ENCODE results near the gene CEACAM4.
"Not testable (repeated sequence)": the region's sequence is repeated elsewhere in the genome, so short reads cannot be mapped to it uniquely, and the experiment has no call there.

Gene CEACAM4

GRCh38 chr19:41626877-41627276, at the start of gene CEACAM4:
Gene CEACAM4 (minus strand): TSS chr19:41627074. CDS start chr19:41626963, 111 bp downstream.
- no peak for DNase-seq (ENCODE audit: low read depth)

DNA sequence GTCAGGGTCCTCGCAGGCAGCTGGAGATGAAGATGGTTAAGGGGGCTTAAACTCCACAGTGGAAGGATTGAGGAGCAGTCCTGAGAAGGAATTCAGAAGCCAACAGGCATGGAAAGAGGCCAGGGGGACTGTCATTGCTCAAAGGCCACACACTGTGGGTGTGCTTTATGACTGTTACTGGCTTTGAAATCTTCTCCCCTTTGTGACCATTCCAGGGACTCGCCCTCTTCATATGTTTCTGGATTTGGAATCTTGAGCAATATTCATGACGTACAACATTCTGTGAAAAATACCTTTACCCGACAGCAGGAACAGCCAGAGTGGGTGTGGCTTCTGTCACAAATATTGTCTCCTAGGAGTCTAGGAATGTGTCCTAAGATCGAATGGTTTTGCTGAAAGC, 44.6 kb upstream of the CEACAM4 start:
- DNase-seq (ENCODE audit: low read depth) = no peak

GRCh38 chr19:41670755-41671154, 43.9 kb upstream of the CEACAM4 start:
- DNase-seq (ENCODE audit: low read depth) = no peak

GRCh38 chr19:41668315-41668714, 41.4 kb upstream of the CEACAM4 start:
- DNase-seq (ENCODE audit: low read depth) = no peak

DNA sequence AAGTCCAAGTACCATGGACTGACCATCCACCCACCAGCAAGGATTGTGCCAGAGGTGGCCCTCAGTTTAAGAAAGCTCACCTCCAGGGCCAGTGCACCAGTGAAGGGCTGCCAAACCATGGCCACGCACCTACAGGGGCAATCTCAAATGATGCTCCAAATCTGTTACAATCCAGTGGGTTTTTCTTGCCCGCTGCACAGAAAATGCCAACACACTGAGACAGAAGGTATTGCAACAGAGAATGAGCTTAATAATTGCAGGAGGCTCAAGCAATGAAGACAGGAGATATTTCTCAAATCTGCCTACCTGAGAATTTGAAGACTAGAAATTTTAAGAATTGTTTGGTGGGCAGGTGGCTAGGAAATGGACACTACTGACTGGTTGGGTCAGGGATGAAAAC, 39.2 kb upstream of the CEACAM4 start:
- no peak for DNase-seq (ENCODE audit: low read depth)

GRCh38 chr19:41657157-41657556, 30.3 kb upstream of the CEACAM4 start:
- DNase-seq (ENCODE audit: low read depth) = no peak

DNA sequence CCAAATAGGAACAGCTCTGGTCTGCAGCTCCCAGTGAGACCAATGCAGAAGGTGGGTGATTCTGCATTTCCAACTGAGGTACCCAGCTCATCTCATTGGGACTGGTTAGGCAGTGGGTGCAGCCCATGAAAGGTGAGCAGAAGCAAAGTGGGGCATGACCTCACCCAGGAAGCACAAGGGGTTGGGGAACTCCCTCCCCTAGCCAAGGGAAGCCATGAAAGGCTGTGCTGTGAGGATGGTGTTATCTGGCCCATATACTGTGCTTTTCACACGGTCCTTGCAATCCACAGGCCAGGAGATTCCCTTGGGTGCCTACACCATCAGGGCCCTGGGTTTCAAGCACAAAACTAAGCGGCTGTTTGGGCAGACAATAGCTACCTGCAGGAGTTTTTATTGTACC, 29.9 kb upstream of the CEACAM4 start:
- not testable (repeated sequence) for DNase-seq (ENCODE audit: low read depth)

DNA sequence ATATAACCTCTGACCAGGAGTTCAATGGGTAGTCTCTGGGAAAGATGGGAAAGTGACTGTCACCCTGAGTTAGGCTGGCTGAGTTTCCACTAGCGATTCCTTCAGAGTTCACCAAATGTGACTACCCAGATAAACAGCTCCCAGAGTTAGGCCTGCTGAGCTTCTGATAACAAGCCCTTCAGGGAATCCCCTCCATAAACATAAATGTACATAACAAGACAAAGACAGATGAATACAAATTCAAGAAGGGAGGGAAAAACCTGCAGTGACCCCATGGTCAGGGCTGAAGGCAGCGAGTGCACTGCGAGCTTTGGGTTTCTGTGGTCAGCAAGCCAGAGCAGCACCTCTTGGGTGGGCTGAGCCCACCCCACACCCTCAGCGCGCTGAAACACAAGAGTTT, 25.4 kb upstream of the CEACAM4 start:
- no peak for DNase-seq (ENCODE audit: low read depth)

- DNase-seq (ENCODE audit: low read depth) = no peak
Observed at GRCh38 chr19:41649827-41650226, 23.0 kb upstream of the CEACAM4 start.

- DNase-seq (ENCODE audit: low read depth) = no peak
Observed at GRCh38 chr19:41646589-41647204, 19.8 kb upstream of the CEACAM4 start.

DNA sequence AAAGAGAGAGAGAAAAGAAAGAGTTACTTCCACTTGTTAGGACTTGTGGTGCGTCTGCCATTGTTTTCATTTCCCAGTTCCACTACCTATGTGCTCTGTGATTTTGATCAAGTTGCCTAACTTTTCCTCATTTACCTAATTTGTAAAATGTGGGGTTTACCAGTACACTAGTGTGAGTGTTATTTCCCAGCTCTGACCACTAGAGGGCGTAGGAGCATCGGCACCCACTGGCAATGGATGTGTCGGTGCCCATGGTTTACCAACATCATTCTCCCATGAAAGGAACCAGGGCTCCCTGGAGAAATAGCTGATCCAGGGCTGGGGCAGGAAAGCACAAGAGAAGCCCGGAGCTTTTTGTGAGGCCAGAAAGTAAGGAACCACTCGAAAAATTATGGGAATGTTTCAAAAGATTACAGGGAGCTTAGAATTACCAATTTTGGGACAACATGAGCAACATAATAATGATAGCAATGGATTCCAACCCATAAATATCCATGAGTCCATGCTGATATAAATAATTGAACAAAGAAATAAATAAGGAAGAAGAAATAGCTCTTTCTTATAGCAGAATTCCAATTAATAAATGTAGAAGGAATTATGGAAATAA, 15.1 kb upstream of the CEACAM4 start:
- DNase-seq (ENCODE audit: low read depth) = peak; percentile 24

- no peak for DNase-seq (ENCODE audit: low read depth)
Observed at GRCh38 chr19:41638641-41639081, 11.8 kb upstream of the CEACAM4 start.

DNA sequence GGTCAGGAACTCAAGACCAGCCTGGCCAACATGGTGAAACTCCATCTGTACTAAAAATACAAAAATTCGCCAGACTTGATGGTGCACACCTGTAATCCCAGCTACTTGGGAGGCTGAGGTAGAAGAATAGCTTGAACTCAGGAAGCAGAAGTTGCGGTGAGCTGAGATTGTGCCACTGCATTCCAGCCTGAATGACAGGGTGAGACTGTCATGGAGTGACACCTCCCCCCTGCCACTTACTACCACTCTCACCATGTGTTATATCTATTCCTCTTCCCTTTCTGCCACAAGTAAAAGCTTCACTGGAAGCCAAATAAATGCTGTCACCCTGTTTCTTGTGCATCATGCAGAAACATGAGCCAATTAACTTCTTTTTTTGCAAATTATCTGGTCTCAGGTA, 10.6 kb upstream of the CEACAM4 start:
- no peak for DNase-seq (ENCODE audit: low read depth)

- DNase-seq (ENCODE audit: low read depth) = no peak
Observed at GRCh38 chr19:41627966-41628675, 1.2 kb upstream of the CEACAM4 start.

- DNase-seq (ENCODE audit: low read depth) = no peak
Observed at GRCh38 chr19:41626278-41626677, 596 bp downstream of the CEACAM4 start.

DNA sequence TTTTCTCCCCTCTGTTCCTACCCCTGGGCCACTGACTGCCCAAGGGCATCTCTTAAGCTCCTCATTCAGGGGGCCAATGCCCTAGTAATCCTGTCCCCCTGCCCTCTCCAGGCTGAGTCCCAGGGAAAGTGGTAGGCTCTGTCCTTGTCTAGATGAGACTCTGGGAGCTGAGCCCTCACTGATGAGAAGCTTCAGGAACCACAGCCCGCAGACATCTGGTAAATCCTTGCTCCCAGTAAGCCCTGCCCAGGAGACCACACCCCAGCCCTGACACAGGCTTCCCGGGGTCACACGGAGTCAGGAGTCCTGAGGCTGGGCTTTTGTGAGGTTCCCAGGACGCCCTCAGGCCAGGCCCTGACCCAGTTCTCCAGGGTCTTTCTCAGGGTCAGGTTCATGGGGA, 1.9 kb downstream of the CEACAM4 start:
- DNase-seq (ENCODE audit: low read depth) = no peak

DNA sequence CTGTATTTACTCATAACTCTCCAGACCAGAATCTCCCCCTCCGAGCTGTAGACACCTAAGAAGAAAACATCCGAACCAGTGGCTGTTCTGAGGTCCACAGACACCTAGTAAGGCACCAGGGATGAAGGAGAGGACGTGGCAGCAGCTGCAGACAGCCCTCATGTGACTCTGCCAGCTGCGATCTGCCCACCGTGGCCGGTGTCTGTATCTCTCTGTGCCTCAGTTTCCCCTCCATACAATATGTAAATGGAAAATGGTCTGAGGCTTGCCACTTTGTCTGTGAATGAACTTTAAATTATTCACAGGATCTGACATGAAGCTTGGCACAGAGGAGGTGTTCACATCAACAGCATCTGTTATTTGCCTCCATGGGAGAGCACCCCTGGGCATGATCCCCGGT, 2.4 kb downstream of the CEACAM4 start:
- no peak for DNase-seq (ENCODE audit: low read depth)

- no peak for DNase-seq (ENCODE audit: low read depth)
Observed at GRCh38 chr19:41623360-41623759, 3.5 kb downstream of the CEACAM4 start.

DNA sequence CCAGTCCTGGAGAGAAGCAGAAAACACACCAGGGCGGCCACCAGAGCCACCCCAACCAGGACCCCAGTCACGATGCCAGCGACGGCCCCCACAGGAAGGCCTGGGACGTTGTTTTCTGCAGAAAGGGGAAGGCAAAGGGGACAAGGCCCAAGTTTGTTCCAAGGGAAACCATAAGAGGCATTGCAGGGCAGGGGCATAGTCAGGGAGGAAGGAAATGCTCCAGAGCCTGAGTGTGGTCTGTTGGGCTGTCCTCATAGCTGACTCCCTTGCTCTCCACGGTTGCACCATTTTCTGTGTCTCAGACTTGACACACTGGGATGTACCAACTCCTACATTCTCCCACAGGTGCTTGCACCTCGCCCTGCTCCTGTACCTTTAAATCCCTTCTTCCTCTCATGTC, 5.2 kb downstream of the CEACAM4 start:
- no peak for DNase-seq (ENCODE audit: low read depth)

- no peak for DNase-seq (ENCODE audit: low read depth)
Observed at GRCh38 chr19:41621226-41621625, 5.6 kb downstream of the CEACAM4 start.

DNA sequence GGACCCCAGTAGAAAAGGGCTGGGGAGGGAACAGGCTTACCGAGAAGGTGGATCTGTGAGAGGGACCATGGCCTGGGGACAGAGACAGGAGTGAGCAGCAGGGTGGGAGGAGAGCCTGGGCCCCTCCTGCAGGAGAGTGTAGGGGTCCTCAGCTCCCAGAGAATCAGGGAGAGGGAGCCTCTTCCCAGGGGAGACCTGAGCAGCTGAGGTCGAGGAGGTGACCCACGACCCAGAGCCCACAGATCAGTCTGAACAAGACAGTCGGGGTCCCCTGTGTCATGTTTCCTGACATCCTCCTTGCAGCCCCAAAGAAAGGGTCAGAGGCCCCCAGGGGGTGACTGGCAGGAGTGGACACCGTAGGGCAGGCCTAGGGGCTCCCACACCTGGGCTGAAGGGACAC, 6.7 kb downstream of the CEACAM4 start:
- no peak for DNase-seq (ENCODE audit: low read depth)

GRCh38 chr19:41619018-41619556, 7.8 kb downstream of the CEACAM4 start:
- no peak for DNase-seq (ENCODE audit: low read depth)

All from stimulated activated CD8-positive, alpha-beta memory T cell treated with anti-CD3 and anti-CD28 coated beads, Interleukin-12 subunit alpha, Interleukin-12 subunit beta, amount 100 ng/mL, for 4 hours (primary cell).